ENCODE data around the gene ZCCHC14.
"Not testable (repeated sequence)": the region's sequence is repeated elsewhere in the genome, so short reads cannot be mapped to it uniquely, and the experiment has no call there.

ZCCHC14 gene

GRCh38 chr16:87382023-87382785, 110.6 kb downstream of the ZCCHC14 start:
- no peak for DNase-seq (ENCODE audit: low read depth)

GRCh38 chr16:87380881-87381280, 111.9 kb downstream of the ZCCHC14 start:
- DNase-seq (ENCODE audit: low read depth) = no peak

- DNase-seq (ENCODE audit: low read depth) = no peak
Observed at GRCh38 chr16:87380403-87380802, 112.4 kb downstream of the ZCCHC14 start.

GRCh38 chr16:87379312-87379752, 113.5 kb downstream of the ZCCHC14 start:
- not testable (repeated sequence) for DNase-seq (ENCODE audit: low read depth)

- DNase-seq (ENCODE audit: low read depth) = no peak
Observed at GRCh38 chr16:87376660-87377059, 116.2 kb downstream of the ZCCHC14 start.

- DNase-seq (ENCODE audit: low read depth) = no peak
Observed at GRCh38 chr16:87375426-87376135, 117.2 kb downstream of the ZCCHC14 start.

- no peak for DNase-seq (ENCODE audit: low read depth)
Observed at GRCh38 chr16:87374313-87374712, 118.5 kb downstream of the ZCCHC14 start.

GRCh38 chr16:87372305-87372704, 120.5 kb downstream of the ZCCHC14 start:
- DNase-seq (ENCODE audit: low read depth) = no peak

GRCh38 chr16:87371261-87371866, 121.5 kb downstream of the ZCCHC14 start:
- DNase-seq (ENCODE audit: low read depth) = no peak

GRCh38 chr16:87369796-87370719, 122.8 kb downstream of the ZCCHC14 start:
- DNase-seq (ENCODE audit: low read depth) = no peak

- no peak for DNase-seq (ENCODE audit: low read depth)
Observed at GRCh38 chr16:87369117-87369765, 123.6 kb downstream of the ZCCHC14 start.

- DNase-seq (ENCODE audit: low read depth) = no peak
Observed at GRCh38 chr16:87368029-87368770, 124.6 kb downstream of the ZCCHC14 start.

GRCh38 chr16:87367529-87367928, 125.3 kb downstream of the ZCCHC14 start:
- no peak for DNase-seq (ENCODE audit: low read depth)

- no peak for DNase-seq (ENCODE audit: low read depth)
Observed at GRCh38 chr16:87366930-87367329, 125.9 kb downstream of the ZCCHC14 start.

GRCh38 chr16:87366288-87366687, 126.5 kb downstream of the ZCCHC14 start:
- no peak for DNase-seq (ENCODE audit: low read depth)

- DNase-seq (ENCODE audit: low read depth) = no peak
Observed at GRCh38 chr16:87365021-87365713, 127.7 kb downstream of the ZCCHC14 start.

- DNase-seq (ENCODE audit: low read depth) = no peak
Observed at GRCh38 chr16:87363771-87364455, 128.9 kb downstream of the ZCCHC14 start.

GRCh38 chr16:87362828-87363559, 129.8 kb downstream of the ZCCHC14 start:
- not testable (repeated sequence) for DNase-seq (ENCODE audit: low read depth)

Measured in T follicular helper cell (primary cell).